ENCODE measurements around the gene CD1B. TPM values are rescaled to one million over a fixed set of nuclear protein-coding genes. Genes with fewer than 3 reads are reported as not detected.

Gene CD1B
- total and polyA plus RNA-seq, 4 donors: 0.19 TPM; not detected in 3

DNA sequence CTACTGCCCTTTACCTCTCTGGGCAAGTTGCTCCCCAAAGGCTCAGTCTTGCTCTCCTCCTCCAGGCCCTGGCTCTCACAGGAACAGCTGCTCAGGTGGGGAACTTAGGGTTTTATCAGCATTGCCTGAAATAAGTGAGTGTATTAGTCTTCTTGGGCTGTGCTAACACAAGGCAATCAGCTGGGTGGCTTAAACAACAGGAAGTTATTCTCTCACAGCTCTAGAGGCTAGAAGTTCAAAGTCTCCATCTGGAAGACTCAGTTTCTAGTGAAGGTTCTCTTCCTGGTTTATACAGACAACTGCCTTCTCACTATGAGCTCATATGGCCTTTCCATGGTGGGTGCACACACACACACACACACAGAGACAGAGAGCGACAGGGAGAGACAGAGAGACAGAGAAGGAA lies 44.4 kb downstream of the CD1B start:
- DNase-seq (ENCODE audit: low spot score): no peak
- H3K4me1 ChIP-seq (ENCODE audit: control insufficient read depth in 4 of 4, insufficient read depth in 4 of 4, low read length in 3 of 4): no peaks in the 10 kb centered on the region
- no peak overlapping the region for H3K9ac ChIP-seq (ENCODE audit: low read depth in 1 of 2, low read length in 2 of 2)
- H3K27ac ChIP-seq (ENCODE audit: low read depth in 1 of 2, low read length in 2 of 2): no peak overlapping the region
- TF ChIP-seq EGR1 (IDR thresholded peaks at IDR 0.05; ENCODE audit: low read depth in 2 of 2) (no peak), TAF1 (conservative IDR thresholded peaks at IDR 0.05) (no peak), YY1 (IDR thresholded peaks at IDR 0.05) (no peak), HNF4A (conservative IDR thresholded peaks at IDR 0.05) (no peak), NR2F2 (IDR thresholded peaks at IDR 0.05) (no peak)
- TF ChIP-seq, protein P1, sequence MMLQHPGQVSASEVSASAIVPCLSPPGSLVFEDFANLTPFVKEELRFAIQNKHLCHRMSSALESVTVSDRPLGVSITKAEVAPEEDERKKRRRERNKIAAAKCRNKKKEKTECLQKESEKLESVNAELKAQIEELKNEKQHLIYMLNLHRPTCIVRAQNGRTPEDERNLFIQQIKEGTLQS (IDR thresholded peaks at IDR 0.05): no peak
- TF ChIP-seq, protein P2, sequence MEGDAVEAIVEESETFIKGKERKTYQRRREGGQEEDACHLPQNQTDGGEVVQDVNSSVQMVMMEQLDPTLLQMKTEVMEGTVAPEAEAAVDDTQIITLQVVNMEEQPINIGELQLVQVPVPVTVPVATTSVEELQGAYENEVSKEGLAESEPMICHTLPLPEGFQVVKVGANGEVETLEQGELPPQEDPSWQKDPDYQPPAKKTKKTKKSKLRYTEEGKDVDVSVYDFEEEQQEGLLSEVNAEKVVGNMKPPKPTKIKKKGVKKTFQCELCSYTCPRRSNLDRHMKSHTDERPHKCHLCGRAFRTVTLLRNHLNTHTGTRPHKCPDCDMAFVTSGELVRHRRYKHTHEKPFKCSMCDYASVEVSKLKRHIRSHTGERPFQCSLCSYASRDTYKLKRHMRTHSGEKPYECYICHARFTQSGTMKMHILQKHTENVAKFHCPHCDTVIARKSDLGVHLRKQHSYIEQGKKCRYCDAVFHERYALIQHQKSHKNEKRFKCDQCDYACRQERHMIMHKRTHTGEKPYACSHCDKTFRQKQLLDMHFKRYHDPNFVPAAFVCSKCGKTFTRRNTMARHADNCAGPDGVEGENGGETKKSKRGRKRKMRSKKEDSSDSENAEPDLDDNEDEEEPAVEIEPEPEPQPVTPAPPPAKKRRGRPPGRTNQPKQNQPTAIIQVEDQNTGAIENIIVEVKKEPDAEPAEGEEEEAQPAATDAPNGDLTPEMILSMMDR (IDR thresholded peaks at IDR 0.05; ENCODE audit: low read depth, low read length, missing input control): no peak
- TF ChIP-seq, protein P3, sequence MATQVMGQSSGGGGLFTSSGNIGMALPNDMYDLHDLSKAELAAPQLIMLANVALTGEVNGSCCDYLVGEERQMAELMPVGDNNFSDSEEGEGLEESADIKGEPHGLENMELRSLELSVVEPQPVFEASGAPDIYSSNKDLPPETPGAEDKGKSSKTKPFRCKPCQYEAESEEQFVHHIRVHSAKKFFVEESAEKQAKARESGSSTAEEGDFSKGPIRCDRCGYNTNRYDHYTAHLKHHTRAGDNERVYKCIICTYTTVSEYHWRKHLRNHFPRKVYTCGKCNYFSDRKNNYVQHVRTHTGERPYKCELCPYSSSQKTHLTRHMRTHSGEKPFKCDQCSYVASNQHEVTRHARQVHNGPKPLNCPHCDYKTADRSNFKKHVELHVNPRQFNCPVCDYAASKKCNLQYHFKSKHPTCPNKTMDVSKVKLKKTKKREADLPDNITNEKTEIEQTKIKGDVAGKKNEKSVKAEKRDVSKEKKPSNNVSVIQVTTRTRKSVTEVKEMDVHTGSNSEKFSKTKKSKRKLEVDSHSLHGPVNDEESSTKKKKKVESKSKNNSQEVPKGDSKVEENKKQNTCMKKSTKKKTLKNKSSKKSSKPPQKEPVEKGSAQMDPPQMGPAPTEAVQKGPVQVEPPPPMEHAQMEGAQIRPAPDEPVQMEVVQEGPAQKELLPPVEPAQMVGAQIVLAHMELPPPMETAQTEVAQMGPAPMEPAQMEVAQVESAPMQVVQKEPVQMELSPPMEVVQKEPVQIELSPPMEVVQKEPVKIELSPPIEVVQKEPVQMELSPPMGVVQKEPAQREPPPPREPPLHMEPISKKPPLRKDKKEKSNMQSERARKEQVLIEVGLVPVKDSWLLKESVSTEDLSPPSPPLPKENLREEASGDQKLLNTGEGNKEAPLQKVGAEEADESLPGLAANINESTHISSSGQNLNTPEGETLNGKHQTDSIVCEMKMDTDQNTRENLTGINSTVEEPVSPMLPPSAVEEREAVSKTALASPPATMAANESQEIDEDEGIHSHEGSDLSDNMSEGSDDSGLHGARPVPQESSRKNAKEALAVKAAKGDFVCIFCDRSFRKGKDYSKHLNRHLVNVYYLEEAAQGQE (IDR thresholded peaks at IDR 0.05): no peak
- TF ChIP-seq, protein P4, sequence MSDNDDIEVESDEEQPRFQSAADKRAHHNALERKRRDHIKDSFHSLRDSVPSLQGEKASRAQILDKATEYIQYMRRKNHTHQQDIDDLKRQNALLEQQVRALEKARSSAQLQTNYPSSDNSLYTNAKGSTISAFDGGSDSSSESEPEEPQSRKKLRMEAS (IDR thresholded peaks at IDR 0.05): no peak
- peaks cover 0 to 2% (median 2%) of the 10 kb centered on the region in 4 donors for H3K9me3 ChIP-seq (ENCODE audit: control insufficient read depth in 4 of 4, low read length in 3 of 4)
- 74% methylated on average over 1 of the region's 1 CpG for WGBS
- peaks cover 0 to 3% (median 0%) of the 10 kb centered on the region in 4 donors for H3K27me3 ChIP-seq (ENCODE audit: control insufficient read depth in 4 of 4, insufficient read depth in 4 of 4, low read length in 3 of 4)
- no peaks in the 10 kb centered on the region for H3K36me3 ChIP-seq (ENCODE audit: control insufficient read depth in 4 of 4, insufficient read depth in 3 of 4, low read depth in 1 of 4, low read length in 3 of 4)
- no peak overlapping the region for H3K4me3 ChIP-seq (ENCODE audit: low read depth in 1 of 3, low read length in 3 of 3)

DNA sequence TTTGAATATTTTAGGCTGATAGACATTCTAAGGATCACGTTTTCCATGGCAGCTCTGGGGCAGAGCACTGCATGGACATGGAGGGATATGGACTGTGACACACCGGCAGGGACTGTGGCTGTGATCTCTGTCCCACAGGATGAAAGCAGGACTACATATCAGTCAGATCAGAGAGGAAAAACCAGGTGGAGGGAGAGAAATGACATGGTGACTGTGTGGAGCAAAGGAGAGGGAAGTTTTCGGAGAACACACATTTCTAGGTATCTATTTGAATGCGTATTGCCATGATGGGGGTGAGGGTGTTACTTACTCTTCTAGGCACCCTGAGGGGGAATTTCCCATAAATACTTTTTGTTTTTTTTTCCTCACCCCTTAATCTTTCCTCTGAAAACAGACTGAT lies 44.8 kb downstream of the CD1B start:
- WGBS: 69% methylated on average over 4 of the region's 4 CpGs
- TF ChIP-seq HNF4G (IDR thresholded peaks at IDR 0.05) (no peak), GABPA (IDR thresholded peaks at IDR 0.05 in 1 of 2, conservative IDR thresholded peaks at IDR 0.05 in 1 of 2) (no peak), FOXA2 (IDR thresholded peaks at IDR 0.05) (no peak), FOXA1 (IDR thresholded peaks at IDR 0.05) (no peak)
- TF ChIP-seq, protein P4 (IDR thresholded peaks at IDR 0.05): no peak
- no peaks in the 10 kb centered on the region for H3K4me1 ChIP-seq (ENCODE audit: control insufficient read depth in 4 of 4, insufficient read depth in 4 of 4, low read length in 3 of 4)

More for the DNA sequence above, 44.8 kb downstream of the CD1B start:
- Histone ChIP-seq H3K9ac (ENCODE audit: low read depth in 1 of 2, low read length in 2 of 2) (no peak overlapping the region), H3K27me3 (ENCODE audit: control insufficient read depth in 4 of 4, insufficient read depth in 4 of 4, low read length in 3 of 4) (peaks cover 0 to 3% (median 0%) of the 10 kb centered on the region in 4 donors), H3K36me3 (ENCODE audit: control insufficient read depth in 4 of 4, insufficient read depth in 3 of 4, low read depth in 1 of 4, low read length in 3 of 4) (no peaks in the 10 kb centered on the region), H3K27ac (ENCODE audit: low read depth in 1 of 2, low read length in 2 of 2) (no peak overlapping the region), H3K9me3 (ENCODE audit: control insufficient read depth in 4 of 4, low read length in 3 of 4) (peaks cover 0 to 3% (median 1%) of the 10 kb centered on the region in 4 donors), H3K4me3 (ENCODE audit: low read depth in 1 of 3, low read length in 3 of 3) (no peak overlapping the region)
- no peak for DNase-seq (ENCODE audit: low spot score)

Measured in liver (tissue), 9 donors.